Heart right ventricle (tissue), 16 donors: ENCODE measurements around the gene PLPP7. TPM values are rescaled to one million over a fixed set of nuclear protein-coding genes. Genes with fewer than 3 reads are reported as not detected.

Experiments
- ATAC-seq, 8 donors: fragments of 200-7000 bp; cut with Tn5 transposase; one replicate each; pipeline ENCODE4 v1.9.1; 2020; ENCODE audit warnings: mild to moderate bottlenecking in 8 of 8, moderate library complexity in 8 of 8, moderate number of reproducible peaks in 1 of 8
- DNase-seq, 2 donors: peaks; one replicate each; pipeline ENCODE4 v3.0.0-alpha.2; 2020
- H3K27ac ChIP-seq, 10 donors: fragments of 200-600 bp; sonication (generic) in 2 of 10; one replicate each; pipeline versions ENCODE4 v1.5.0 to v1.8.0; 2020 to 2022; ENCODE audit warnings: mild to moderate bottlenecking in 3 of 10
- H3K27me3 ChIP-seq, 7 donors: fragments of 200-600 bp; one replicate each; pipeline ENCODE4 v1.8.0; 2021 to 2022; ENCODE audit warnings: mild to moderate bottlenecking in 2 of 7
- H3K36me3 ChIP-seq, 9 donors: fragments of 200-600 bp; sonication (generic) in 1 of 9; one replicate each; pipeline versions ENCODE4 v1.5.0 to v1.8.0; 2020 to 2022; ENCODE audit warnings: mild to moderate bottlenecking in 2 of 9
- H3K4me1 ChIP-seq, 9 donors: fragments of 200-600 bp; sonication (generic) in 1 of 9; one replicate each; pipeline versions ENCODE4 v1.5.0 to v1.8.0; 2020 to 2022; ENCODE audit warnings: mild to moderate bottlenecking in 4 of 9
- H3K4me3 ChIP-seq, 10 donors: fragments of 200-600 bp; sonication (generic) in 2 of 10; one replicate each; pipeline versions ENCODE4 v1.5.0 to v1.8.0; 2020 to 2022; ENCODE audit warnings: mild to moderate bottlenecking in 7 of 10, moderate library complexity in 2 of 10
- H3K9me3 ChIP-seq, 11 donors: fragments of 200-600 bp in 10 of 11; sonication (generic) in 2 of 11; one replicate each; pipeline versions ENCODE4 v1.5.0 to v1.8.0; 2013 to 2022; ENCODE audit warnings: mild to moderate bottlenecking in 2 of 11, control low read depth in 1 of 11, moderate library complexity in 1 of 11
- CTCF ChIP-seq, 9 donors: fragments of 200-600 bp; sonication (generic) in 2 of 9; IDR thresholded peaks; one replicate each; pipeline versions ENCODE4 v1.5.0 to v1.8.0; 2021 to 2022; ENCODE audit warnings: antibody characterized with exemption in 9 of 9, mild to moderate bottlenecking in 5 of 9, moderate library complexity in 1 of 9
- WGBS, 2 donors: extraction: QIAGEN DNeasy Blood & Tissue Kit; methylation state at CpG; one replicate each; pipeline ENCODE4 v1.1.7; 2013; ENCODE audit warnings: inconsistent platforms in 1 of 2; 5-methylcytosine and 5-hydroxymethylcytosine counted together
- intact Hi-C, 10 donors: fragments of 100-400 bp; cut with DNase I; formaldehyde crosslinking; loops; one replicate each; pipeline versions ENCODE4 v1.11.1 to v1.14.2; 2022
- polyA plus RNA-seq, 2 donors: library from polyadenylated mRNA; stranded (reverse); fragments of 200-250 nt; gene quantifications; one replicate each; pipeline ENCODE4 v1.2.3, GENCODE V29; 2013
- total RNA-seq, 10 donors: library from RNA; stranded (reverse); fragmentation: NEBNext Ultra II Directional in 3 of 10; extraction: Animal tissue kit (Norgen Biotek cat#: 25700) in 3 of 10; gene quantifications; one replicate each; pipeline versions ENCODE4 v1.2.1 to v1.2.4, GENCODE V29; 2021 to 2023
- donor health status: Arrhythmogenic right ventricular cardiomyopathy.
- donor health status: ischemic (EF 13 %, LVEDD 7.1; RV severe dilation, severe dysfunction).
- donor health status: healthy with polysubstance abuse.
- donor health status: DM: no; HTN: yes; CAD: no.
- donor health status: DM: no; HTN: no; CAD: no.
- donor health status: ischemic (EF 25% LVEDD 6.9; RV normal size, moderate dysfunction).
- donor health status: ischemic (EF 25% LVEDD 5.7; RV mildly dilated, moderate dysfunction).
- donor health status: healthy.
- donor health status: DM: yes; HTN: yes; CAD: no.
- donor health status: Ischemic cardiomyopathy.
- donor health status: ischemic (EF 35%, LVEDD 5.7; RV mildly dilated, moderate dysfunction).
- donor health status: nonischemic (EF 11% LVEDD 7.7; RV severe dilation, severe dysfunction).
- donor health status: DM: yes; HTN: yes; CAD: no.
- donor health status: PGD.
- donor health status: ischemic (EF 29% LVEDD 5.4; RV normal size, mild dysfunction).
- donor health status: nonischemic (EF 23%, LVEDD 6.1; RV moderate dilation, normal function).

PLPP7 gene
- total and polyA plus RNA-seq, 12 donors = 42.6 to 140 (median 102) TPM

GRCh38 chr9:131282175-131282574 lies 7.3 kb upstream of the PLPP7 start:
- DNase-seq (no peak), ATAC-seq (no peak)
- peaks cover 14 to 40% (median 27%) of the 10 kb centered on the region in 9 donors for H3K4me1 ChIP-seq
- H3K9me3 ChIP-seq = no peaks in the 10 kb centered on the region
- peak overlapping the region in 8 of 10 donors; percentile 71 to 84 (median 79) for H3K27ac ChIP-seq
- H3K36me3 ChIP-seq = no peaks in the 10 kb centered on the region
- peak overlapping the region in 3 of 10 donors; percentile 41 to 51 (median 43) for H3K4me3 ChIP-seq
- H3K27me3 ChIP-seq = peaks cover 0 to 35% (median 14%) of the 10 kb centered on the region in 7 donors
- WGBS, 2 donors = 86 to 87% methylated on average over 4 of the region's 4 CpGs
- intact Hi-C loops = no loop called here
- no peak for TF ChIP-seq CTCF (IDR thresholded peaks at IDR 0.05)

DNA sequence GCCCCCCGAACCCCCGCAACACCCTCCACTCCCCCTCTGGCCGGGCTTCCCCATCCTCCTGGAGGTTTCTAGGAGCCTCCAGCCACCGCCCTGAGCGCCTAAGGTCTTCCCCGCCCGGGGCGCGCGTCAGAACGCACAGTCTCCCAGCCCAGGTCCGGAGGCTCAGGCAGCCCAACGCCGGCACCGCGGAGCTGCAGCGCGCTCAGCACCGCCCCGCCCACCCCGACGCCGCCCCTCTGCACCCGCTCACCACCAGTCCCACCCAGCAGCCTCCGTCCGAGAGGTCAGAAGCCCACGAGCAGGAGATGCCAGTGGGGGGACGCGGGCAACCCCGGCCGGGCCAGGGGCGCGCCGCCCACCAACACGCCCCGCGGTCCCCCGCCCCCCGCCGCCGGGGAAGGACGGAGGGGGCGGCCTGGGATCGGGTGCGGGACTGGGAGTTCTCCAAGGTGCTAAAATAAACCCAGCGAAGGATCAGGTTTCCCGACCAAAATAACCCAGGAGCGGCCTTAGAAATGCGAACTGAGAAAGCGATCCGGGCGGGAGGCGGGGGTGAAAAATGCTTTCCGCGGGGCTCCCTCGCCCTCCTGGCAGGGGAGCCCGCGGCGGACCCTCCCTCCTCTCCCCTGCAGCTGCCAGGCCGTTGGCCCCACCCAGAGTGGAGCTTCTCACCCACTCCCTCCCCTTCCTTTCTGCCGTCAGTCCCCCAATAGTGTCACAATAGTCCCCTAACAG lies 6.7 kb upstream of the PLPP7 start:
- Histone ChIP-seq H3K4me3 (peak overlapping the region in 8 of 10 donors; percentile 9 to 51 (median 42)), H3K4me1 (peaks cover 14 to 46% (median 31%) of the 10 kb centered on the region in 9 donors), H3K27ac (peak overlapping the region; percentile 53 to 84 (median 78)), H3K9me3 (no peaks in the 10 kb centered on the region), H3K36me3 (no peaks in the 10 kb centered on the region), H3K27me3 (peaks cover 0 to 35% (median 14%) of the 10 kb centered on the region in 7 donors)
- intact Hi-C loops = no loop called here
- DNase-seq (peak in 1 of 2 donors; percentile 55), ATAC-seq (peak; percentile 15 to 55 (median 41))
- TF ChIP-seq CTCF (IDR thresholded peaks at IDR 0.05) = no peak
- WGBS, 2 donors = 1 to 4% methylated on average over 56 to 61 of the region's 61 CpGs

DNA sequence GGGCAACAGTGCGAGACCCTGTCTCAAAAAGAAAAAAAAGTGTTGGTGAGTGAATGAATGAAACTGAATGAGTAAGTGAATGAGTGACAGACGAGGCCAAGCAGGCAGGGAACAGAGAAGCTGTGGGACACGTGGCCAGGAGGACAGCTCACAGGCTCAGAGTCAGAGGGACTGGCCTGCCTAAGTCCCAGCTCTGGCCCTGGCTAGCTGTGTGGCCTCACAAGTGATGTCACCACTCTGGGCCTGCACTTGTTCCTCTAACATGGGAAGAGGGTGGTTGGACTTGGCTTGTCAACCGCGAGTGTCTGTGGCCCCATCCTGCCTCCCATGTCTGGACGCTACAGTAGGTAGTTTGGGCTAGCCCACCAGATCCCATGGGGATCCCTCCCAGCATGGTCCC lies 4.7 kb upstream of the PLPP7 start:
- Histone ChIP-seq H3K27ac (no peak overlapping the region), H3K36me3 (no peaks in the 10 kb centered on the region), H3K4me1 (peaks cover 0 to 42% (median 26%) of the 10 kb centered on the region in 9 donors), H3K9me3 (no peaks in the 10 kb centered on the region), H3K4me3 (no peak overlapping the region), H3K27me3 (peaks cover 0 to 35% (median 14%) of the 10 kb centered on the region in 7 donors)
- intact Hi-C loops = no loop called here
- no peak for TF ChIP-seq CTCF (IDR thresholded peaks at IDR 0.05)
- WGBS, 2 donors = 90 to 91% methylated on average over 6 of the region's 6 CpGs
- DNase-seq (no peak), ATAC-seq (no peak)

DNA sequence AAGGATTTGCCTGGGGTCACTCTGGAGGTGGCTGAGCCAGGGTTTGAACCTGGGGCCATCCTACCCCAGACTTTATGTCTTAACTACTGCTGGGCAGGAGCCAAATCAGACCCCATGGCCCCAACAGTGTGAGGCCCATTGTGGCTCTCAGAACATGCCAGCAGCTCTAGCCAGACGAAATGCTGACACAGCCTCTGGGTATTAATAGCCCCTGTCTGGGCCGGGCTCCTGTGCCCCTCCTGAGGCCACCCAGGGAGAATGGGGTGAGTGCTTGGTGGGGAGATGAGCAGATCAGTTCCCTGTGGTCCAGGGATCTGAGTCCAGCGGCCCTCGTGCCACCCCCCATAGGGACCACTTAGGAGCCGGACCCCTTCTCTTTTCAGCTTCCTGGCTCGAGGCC lies 2.2 kb upstream of the PLPP7 start:
- Histone ChIP-seq H3K27me3 (peaks cover 0 to 13% (median 2%) of the 10 kb centered on the region in 7 donors), H3K36me3 (peaks cover 0 to 7% (median 0%) of the 10 kb centered on the region in 9 donors), H3K4me1 (peaks cover 3 to 62% (median 31%) of the 10 kb centered on the region in 9 donors), H3K4me3 (no peak overlapping the region), H3K27ac (peak overlapping the region in 8 of 10 donors; percentile 50 to 98 (median 94)), H3K9me3 (no peaks in the 10 kb centered on the region)
- TF ChIP-seq CTCF (IDR thresholded peaks at IDR 0.05) = no peak
- intact Hi-C loops = no loop called here
- DNase-seq (no peak), ATAC-seq (no peak)
- 59 to 69% methylated on average over 6 of the region's 6 CpGs for WGBS, 2 donors
